Body of pancreas (tissue), 4 donors: ENCODE results near the gene PITPNM2.

Experiments used
- POLR2A ChIP-seq, 3 donors: fragments of 450-650 bp; IDR thresholded peaks; one replicate each; pipeline ENCODE4 v1.6.1; 2016; ENCODE audit warnings: antibody characterized with exemption in 3 of 3, mild to moderate bottlenecking in 2 of 3
- TF ChIP-seq, protein P1 (sequence below), 7 experiments: fragments of 450-650 bp in 4 of 7; fragments of 200-600 bp in 3 of 7; sonication (generic) in 3 of 7; IDR thresholded peaks; one replicate each; pipeline ENCODE4 v1.5.1; 2016 to 2019; ENCODE audit warnings: antibody characterized with exemption in 7 of 7

DNA sequence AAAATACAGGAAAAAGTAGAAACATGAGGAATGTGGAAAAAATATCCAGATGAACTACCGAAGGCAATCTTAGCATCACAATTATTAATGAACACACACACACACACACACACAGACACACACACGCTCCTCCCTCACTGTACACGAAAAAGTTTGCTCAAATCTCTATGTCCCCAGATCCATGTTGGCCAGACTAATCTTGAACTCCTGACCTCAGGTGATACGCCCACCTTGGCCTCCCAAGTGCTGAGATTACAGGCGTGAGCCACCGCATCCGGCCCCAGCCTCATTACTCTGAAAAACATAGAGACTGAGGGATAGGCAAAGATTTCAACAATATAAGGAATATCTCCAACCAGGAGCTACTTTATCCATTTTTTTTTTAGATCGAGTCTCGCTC is 17.2 kb downstream of the PITPNM2 start:
- TF ChIP-seq, protein P1, sequence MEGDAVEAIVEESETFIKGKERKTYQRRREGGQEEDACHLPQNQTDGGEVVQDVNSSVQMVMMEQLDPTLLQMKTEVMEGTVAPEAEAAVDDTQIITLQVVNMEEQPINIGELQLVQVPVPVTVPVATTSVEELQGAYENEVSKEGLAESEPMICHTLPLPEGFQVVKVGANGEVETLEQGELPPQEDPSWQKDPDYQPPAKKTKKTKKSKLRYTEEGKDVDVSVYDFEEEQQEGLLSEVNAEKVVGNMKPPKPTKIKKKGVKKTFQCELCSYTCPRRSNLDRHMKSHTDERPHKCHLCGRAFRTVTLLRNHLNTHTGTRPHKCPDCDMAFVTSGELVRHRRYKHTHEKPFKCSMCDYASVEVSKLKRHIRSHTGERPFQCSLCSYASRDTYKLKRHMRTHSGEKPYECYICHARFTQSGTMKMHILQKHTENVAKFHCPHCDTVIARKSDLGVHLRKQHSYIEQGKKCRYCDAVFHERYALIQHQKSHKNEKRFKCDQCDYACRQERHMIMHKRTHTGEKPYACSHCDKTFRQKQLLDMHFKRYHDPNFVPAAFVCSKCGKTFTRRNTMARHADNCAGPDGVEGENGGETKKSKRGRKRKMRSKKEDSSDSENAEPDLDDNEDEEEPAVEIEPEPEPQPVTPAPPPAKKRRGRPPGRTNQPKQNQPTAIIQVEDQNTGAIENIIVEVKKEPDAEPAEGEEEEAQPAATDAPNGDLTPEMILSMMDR (IDR thresholded peaks at IDR 0.05) = no peak
- no peak for TF ChIP-seq POLR2A (IDR thresholded peaks at IDR 0.05)
